HEK293 (cell line): ENCODE data around the gene CKS1B.

Source experiments
- BCL6B ChIP-seq: fragments of 450-650 bp; formaldehyde crosslinking; IDR thresholded peaks from 2 replicates; pipeline ENCODE4 v1.5.1; 2017; ENCODE audit warnings: missing biosample characterization, missing genetic modification characterization
- KLF1 ChIP-seq: fragments of 450-650 bp; formaldehyde crosslinking; IDR thresholded peaks from 2 replicates; pipeline ENCODE4 v1.5.1; 2016; ENCODE audit warnings: missing biosample characterization, missing genetic modification characterization
- PBX3 ChIP-seq: sonication (generic); formaldehyde crosslinking; IDR thresholded peaks from 2 replicates; pipeline ENCODE4 v1.8.1; 2022; ENCODE audit warnings: mild to moderate bottlenecking, moderate library complexity, missing genetic modification reagents
- REST ChIP-seq: fragments of 450-650 bp; formaldehyde crosslinking; IDR thresholded peaks from 2 replicates; pipeline ENCODE4 v1.5.1; 2016; ENCODE audit warnings: missing biosample characterization, missing genetic modification characterization
- ZEB2 ChIP-seq: fragments of 450-650 bp; formaldehyde crosslinking; IDR thresholded peaks from 2 replicates; pipeline ENCODE4 v1.5.1; 2016; ENCODE audit warnings: missing biosample characterization, missing genetic modification characterization
- ZFHX2 ChIP-seq: fragments of 450-650 bp; formaldehyde crosslinking; conservative IDR thresholded peaks from 2 replicates; pipeline ENCODE4 v1.5.1; 2016; ENCODE audit warnings: missing biosample characterization, missing genetic modification characterization
- ZFP69B ChIP-seq: fragments of 450-650 bp; formaldehyde crosslinking; IDR thresholded peaks from 2 replicates; pipeline ENCODE4 v1.5.1; 2016; ENCODE audit warnings: missing biosample characterization, missing genetic modification characterization
- ZIC2 ChIP-seq: fragments of 450-650 bp; formaldehyde crosslinking; IDR thresholded peaks from 2 replicates; pipeline ENCODE4 v1.5.1; 2016; ENCODE audit warnings: missing biosample characterization, missing genetic modification characterization
- ZNF274 ChIP-seq, 2 experiments: fragments of 200-500 bp in 1 of 2; fragments of 450-650 bp in 1 of 2; sonication (Bioruptor generic) in 1 of 2; formaldehyde crosslinking in 1 of 2; IDR thresholded peaks; 2 replicates each; pipeline versions ENCODE4 v1.5.1 to v1.6.1; 2014 to 2016; ENCODE audit warnings: borderline replicate concordance in 1 of 2, inconsistent platforms in 1 of 2, low read length in 1 of 2, missing biosample characterization in 1 of 2, missing genetic modification characterization in 1 of 2
- ZNF324 ChIP-seq: fragments of 450-650 bp; formaldehyde crosslinking; IDR thresholded peaks from 2 replicates; pipeline ENCODE4 v1.5.1; 2016; ENCODE audit warnings: missing biosample characterization, missing genetic modification characterization
- ZNF335 ChIP-seq: fragments of 450-650 bp; formaldehyde crosslinking; conservative IDR thresholded peaks from 2 replicates; pipeline ENCODE4 v1.5.1; 2016; ENCODE audit warnings: missing biosample characterization, missing genetic modification characterization
- ZNF398 ChIP-seq: fragments of 450-650 bp; formaldehyde crosslinking; IDR thresholded peaks from 2 replicates; pipeline ENCODE4 v1.5.1; 2017; ENCODE audit warnings: missing biosample characterization, missing genetic modification characterization
- ZNF416 ChIP-seq: fragments of 450-650 bp; formaldehyde crosslinking; IDR thresholded peaks from 2 replicates; pipeline ENCODE4 v1.5.1; 2016; ENCODE audit warnings: missing biosample characterization, missing genetic modification characterization
- ZNF518A ChIP-seq: fragments of 450-650 bp; formaldehyde crosslinking; conservative IDR thresholded peaks from 2 replicates; pipeline ENCODE4 v1.5.1; 2016; ENCODE audit warnings: low read depth, missing biosample characterization, missing genetic modification characterization
- ZNF549 ChIP-seq: fragments of 450-650 bp; IDR thresholded peaks from 2 replicates; pipeline ENCODE4 v1.5.1; 2018; ENCODE audit warnings: missing biosample characterization, missing genetic modification characterization, mild to moderate bottlenecking, inconsistent platforms, moderate library complexity
- ZNF660 ChIP-seq: fragments of 450-650 bp; IDR thresholded peaks from 2 replicates; pipeline ENCODE4 v1.5.1; 2018; ENCODE audit warnings: missing biosample characterization, mild to moderate bottlenecking, missing genetic modification characterization
- ZNF776 ChIP-seq: fragments of 450-650 bp; formaldehyde crosslinking; IDR thresholded peaks from 2 replicates; pipeline ENCODE4 v1.5.0; 2017; ENCODE audit warnings: missing biosample characterization, missing genetic modification characterization, borderline replicate concordance
- ZNF785 ChIP-seq: fragments of 450-650 bp; formaldehyde crosslinking; IDR thresholded peaks from 2 replicates; pipeline ENCODE4 v1.5.1; 2016; ENCODE audit warnings: missing biosample characterization, missing genetic modification characterization
- ZNF791 ChIP-seq: fragments of 450-650 bp; formaldehyde crosslinking; IDR thresholded peaks from 2 replicates; pipeline ENCODE4 v1.5.1; 2016; ENCODE audit warnings: missing biosample characterization, missing genetic modification characterization
- ZNF830 ChIP-seq: fragments of 450-650 bp; IDR thresholded peaks from 2 replicates; pipeline ENCODE4 v1.5.0; 2018; ENCODE audit warnings: missing biosample characterization, missing genetic modification characterization, low read depth, mild to moderate bottlenecking, moderate library complexity
- ZSCAN23 ChIP-seq: fragments of 450-650 bp; formaldehyde crosslinking; IDR thresholded peaks from 2 replicates; pipeline ENCODE4 v1.5.1; 2016; ENCODE audit warnings: missing biosample characterization, missing genetic modification characterization
- ZXDB ChIP-seq: fragments of 450-650 bp; formaldehyde crosslinking; IDR thresholded peaks from 2 replicates; pipeline ENCODE4 v1.5.1; 2016; ENCODE audit warnings: missing biosample characterization, missing genetic modification characterization
- TF ChIP-seq, protein P1 (sequence below): fragments of 450-650 bp; formaldehyde crosslinking; conservative IDR thresholded peaks from 2 replicates; pipeline ENCODE4 v1.5.1; 2016; ENCODE audit warnings: low read depth, missing biosample characterization, missing genetic modification characterization

Gene CKS1B

GRCh38 chr1:155003766-155004351, 29.4 kb downstream of the CKS1B start (continued):
- TF ChIP-seq ZEB2 (tag by site-specific recombination) (no peak), ZNF416 (tag by site-specific recombination) (no peak), ZNF830 (tag by site-specific recombination) (no peak), ZNF776 (tag by site-specific recombination) (no peak), REST (no peak), ZNF324 (tag by site-specific recombination) (no peak), ZSCAN23 (no peak), ZNF785 (tag by site-specific recombination) (no peak), ZFP69B (tag by site-specific recombination) (0 out of 2 replicates have a peak, but pooled peaks have one; percentile 16), ZNF518A (peak; percentile 35; the same call in 1 of the 2 replicates), ZNF549 (tag by site-specific recombination) (no peak), ZXDB (tag by site-specific recombination) (peak; percentile 95), BCL6B (tag by site-specific recombination) (no peak), PBX3 (CRISPR knock-in tag) (no peak), KLF1 (tag by site-specific recombination) (peak; percentile 98), ZNF791 (no peak), ZNF398 (tag by site-specific recombination) (peak; percentile 22), ZNF335 (tag by site-specific recombination) (peak; percentile 70), ZNF274 (IDR thresholded peaks at IDR 0.05; ENCODE audit: low read length) (no peak), ZNF274 (tag by site-specific recombination; IDR thresholded peaks at IDR 0.05; ENCODE audit: borderline replicate concordance) (no peak), ZNF660 (0 out of 2 replicates have a peak, but pooled peaks have one; percentile 17), ZFHX2 (tag by site-specific recombination) (peak; percentile 98), ZIC2 (tag by site-specific recombination) (peak; percentile 86)
- TF ChIP-seq, protein P1, sequence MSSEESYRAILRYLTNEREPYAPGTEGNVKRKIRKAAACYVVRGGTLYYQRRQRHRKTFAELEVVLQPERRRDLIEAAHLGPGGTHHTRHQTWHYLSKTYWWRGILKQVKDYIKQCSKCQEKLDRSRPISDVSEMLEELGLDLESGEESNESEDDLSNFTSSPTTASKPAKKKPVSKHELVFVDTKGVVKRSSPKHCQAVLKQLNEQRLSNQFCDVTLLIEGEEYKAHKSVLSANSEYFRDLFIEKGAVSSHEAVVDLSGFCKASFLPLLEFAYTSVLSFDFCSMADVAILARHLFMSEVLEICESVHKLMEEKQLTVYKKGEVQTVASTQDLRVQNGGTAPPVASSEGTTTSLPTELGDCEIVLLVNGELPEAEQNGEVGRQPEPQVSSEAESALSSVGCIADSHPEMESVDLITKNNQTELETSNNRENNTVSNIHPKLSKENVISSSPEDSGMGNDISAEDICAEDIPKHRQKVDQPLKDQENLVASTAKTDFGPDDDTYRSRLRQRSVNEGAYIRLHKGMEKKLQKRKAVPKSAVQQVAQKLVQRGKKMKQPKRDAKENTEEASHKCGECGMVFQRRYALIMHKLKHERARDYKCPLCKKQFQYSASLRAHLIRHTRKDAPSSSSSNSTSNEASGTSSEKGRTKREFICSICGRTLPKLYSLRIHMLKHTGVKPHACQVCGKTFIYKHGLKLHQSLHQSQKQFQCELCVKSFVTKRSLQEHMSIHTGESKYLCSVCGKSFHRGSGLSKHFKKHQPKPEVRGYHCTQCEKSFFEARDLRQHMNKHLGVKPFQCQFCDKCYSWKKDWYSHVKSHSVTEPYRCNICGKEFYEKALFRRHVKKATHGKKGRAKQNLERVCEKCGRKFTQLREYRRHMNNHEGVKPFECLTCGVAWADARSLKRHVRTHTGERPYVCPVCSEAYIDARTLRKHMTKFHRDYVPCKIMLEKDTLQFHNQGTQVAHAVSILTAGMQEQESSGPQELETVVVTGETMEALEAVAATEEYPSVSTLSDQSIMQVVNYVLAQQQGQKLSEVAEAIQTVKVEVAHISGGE (tag by site-specific recombination) = peak; percentile 86
